Astrocyte (in vitro differentiated cells and primary cell): ENCODE data around the gene CIB4. TPM values are rescaled to one million over a fixed set of nuclear protein-coding genes. Genes with fewer than 3 reads are reported as not detected.

Source experiments
- DNase-seq: peaks from one replicate; pipeline ENCODE4 v3.0.0-alpha.2; 2010; ENCODE audit warnings: low read depth
- FAIRE-seq: peaks from 2 replicates; lab custom pipeline; 2011; peaks lifted over from hg19 to GRCh38; lab: Jason Lieb, UNC
- H2AFZ ChIP-seq: 2 replicates; pipeline ENCODE4 v1.6.0; 2012; ENCODE audit warnings: low read depth, low read length, inconsistent platforms
- H3K27ac ChIP-seq: 2 replicates; pipeline ENCODE4 v1.5.1; 2011; ENCODE audit warnings: low read depth, low read length, inconsistent platforms
- H3K27me3 ChIP-seq: 2 replicates; pipeline ENCODE4 v1.6.0; 2011; ENCODE audit warnings: low read length, inconsistent platforms; ENCODE audit not compliant: insufficient read depth
- H3K36me3 ChIP-seq: 2 replicates; pipeline ENCODE4 v1.5.1; 2011; ENCODE audit warnings: low read length, inconsistent platforms; ENCODE audit not compliant: insufficient read depth
- H3K4me1 ChIP-seq: 2 replicates; pipeline ENCODE4 v1.5.1; 2011; ENCODE audit warnings: low read length, inconsistent platforms; ENCODE audit not compliant: insufficient read depth
- H3K4me2 ChIP-seq: 2 replicates; pipeline ENCODE4 v1.6.0; 2012; ENCODE audit warnings: low read length, inconsistent platforms
- H3K4me3 ChIP-seq: 2 replicates; pipeline ENCODE4 v1.5.1; 2011; ENCODE audit warnings: low read depth, mild to moderate bottlenecking, low read length, inconsistent platforms; ENCODE audit not compliant: insufficient read depth
- H3K79me2 ChIP-seq: 2 replicates; pipeline ENCODE4 v1.6.0; 2012; ENCODE audit warnings: mild to moderate bottlenecking, low read length, inconsistent platforms; ENCODE audit not compliant: insufficient read depth
- H3K9ac ChIP-seq: 2 replicates; pipeline ENCODE4 v1.6.0; 2012; ENCODE audit warnings: mild to moderate bottlenecking, low read length, inconsistent platforms
- H3K9me3 ChIP-seq: 2 replicates; pipeline ENCODE4 v1.5.1; 2012; ENCODE audit warnings: low read depth, mild to moderate bottlenecking, low read length, inconsistent platforms; ENCODE audit not compliant: insufficient read depth
- H4K20me1 ChIP-seq: 2 replicates; pipeline ENCODE4 v1.6.0; 2012; ENCODE audit warnings: low read length, inconsistent platforms; ENCODE audit not compliant: insufficient read depth
- H3K27ac Mint-ChIP-seq: one replicate; pipeline ENCODE4 v1.8.0; 2021; ENCODE audit warnings: mild to moderate bottlenecking, mixed read lengths; ENCODE audit not compliant: unreplicated experiment
- H3K27me3 Mint-ChIP-seq: one replicate; pipeline ENCODE4 v1.8.0; 2021; ENCODE audit warnings: low read depth, mixed read lengths; ENCODE audit not compliant: unreplicated experiment
- H3K36me3 Mint-ChIP-seq: one replicate; pipeline ENCODE4 v1.8.0; 2021; ENCODE audit warnings: low read depth, mixed read lengths; ENCODE audit not compliant: unreplicated experiment
- H3K4me1 Mint-ChIP-seq: one replicate; pipeline ENCODE4 v1.8.0; 2021; ENCODE audit warnings: low read depth, mixed read lengths; ENCODE audit not compliant: unreplicated experiment
- H3K4me3 Mint-ChIP-seq: one replicate; pipeline ENCODE4 v1.8.0; 2021; ENCODE audit warnings: mild to moderate bottlenecking, moderate library complexity, mixed read lengths; ENCODE audit not compliant: unreplicated experiment
- H3K9me3 Mint-ChIP-seq: one replicate; pipeline ENCODE4 v1.8.0; 2021; ENCODE audit warnings: mild to moderate bottlenecking, mixed read lengths; ENCODE audit not compliant: unreplicated experiment
- EZH2 ChIP-seq: IDR thresholded peaks from 2 replicates; pipeline ENCODE4 v1.6.1; 2012; ENCODE audit warnings: mild to moderate bottlenecking, low read length, inconsistent platforms; ENCODE audit not compliant: insufficient read depth
- total RNA-seq: library from RNA; stranded (reverse); gene quantifications from 2 replicates; pipeline ENCODE4 v1.2.1, GENCODE V29; 2021
- TF ChIP-seq, protein P1 (sequence below): IDR thresholded peaks from 2 replicates; pipeline ENCODE4 v1.5.1; 2011; ENCODE audit warnings: low read depth, mild to moderate bottlenecking, inconsistent platforms, low read length, moderate library complexity; ENCODE audit not compliant: insufficient read depth

The CIB4 gene
- total RNA-seq, 1 donor from 2014 or later, result not detected

GRCh38 chr2:26579025-26579722, 62.0 kb downstream of the CIB4 start:
- H3K36me3 Mint-ChIP-seq, result no peaks in the 10 kb centered on the region
- Histone ChIP-seq H3K4me3 (no peak overlapping the region), H3K36me3 (no peaks in the 10 kb centered on the region), H3K27me3 (peaks cover 38% of the 10 kb centered on the region), H3K4me1 (no peaks in the 10 kb centered on the region), H3K9me3 (no peaks in the 10 kb centered on the region), H4K20me1 (no peaks in the 10 kb centered on the region), H2AFZ (no peak overlapping the region), H3K79me2 (no peaks in the 10 kb centered on the region), H3K9ac (no peak overlapping the region), H3K4me2 (no peak overlapping the region), H3K27ac (no peak overlapping the region)
- H3K4me3 Mint-ChIP-seq, result no peak overlapping the region
- H3K4me1 Mint-ChIP-seq, result no peaks in the 10 kb centered on the region
- FAIRE-seq (no peak), DNase-seq (no peak)
- peaks cover 5% of the 10 kb centered on the region for H3K9me3 Mint-ChIP-seq
- peaks cover 78% of the 10 kb centered on the region for H3K27me3 Mint-ChIP-seq
- no peak for TF ChIP-seq EZH2
- TF ChIP-seq, protein P1, sequence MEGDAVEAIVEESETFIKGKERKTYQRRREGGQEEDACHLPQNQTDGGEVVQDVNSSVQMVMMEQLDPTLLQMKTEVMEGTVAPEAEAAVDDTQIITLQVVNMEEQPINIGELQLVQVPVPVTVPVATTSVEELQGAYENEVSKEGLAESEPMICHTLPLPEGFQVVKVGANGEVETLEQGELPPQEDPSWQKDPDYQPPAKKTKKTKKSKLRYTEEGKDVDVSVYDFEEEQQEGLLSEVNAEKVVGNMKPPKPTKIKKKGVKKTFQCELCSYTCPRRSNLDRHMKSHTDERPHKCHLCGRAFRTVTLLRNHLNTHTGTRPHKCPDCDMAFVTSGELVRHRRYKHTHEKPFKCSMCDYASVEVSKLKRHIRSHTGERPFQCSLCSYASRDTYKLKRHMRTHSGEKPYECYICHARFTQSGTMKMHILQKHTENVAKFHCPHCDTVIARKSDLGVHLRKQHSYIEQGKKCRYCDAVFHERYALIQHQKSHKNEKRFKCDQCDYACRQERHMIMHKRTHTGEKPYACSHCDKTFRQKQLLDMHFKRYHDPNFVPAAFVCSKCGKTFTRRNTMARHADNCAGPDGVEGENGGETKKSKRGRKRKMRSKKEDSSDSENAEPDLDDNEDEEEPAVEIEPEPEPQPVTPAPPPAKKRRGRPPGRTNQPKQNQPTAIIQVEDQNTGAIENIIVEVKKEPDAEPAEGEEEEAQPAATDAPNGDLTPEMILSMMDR, result no peak
- no peak overlapping the region for H3K27ac Mint-ChIP-seq

DNA sequence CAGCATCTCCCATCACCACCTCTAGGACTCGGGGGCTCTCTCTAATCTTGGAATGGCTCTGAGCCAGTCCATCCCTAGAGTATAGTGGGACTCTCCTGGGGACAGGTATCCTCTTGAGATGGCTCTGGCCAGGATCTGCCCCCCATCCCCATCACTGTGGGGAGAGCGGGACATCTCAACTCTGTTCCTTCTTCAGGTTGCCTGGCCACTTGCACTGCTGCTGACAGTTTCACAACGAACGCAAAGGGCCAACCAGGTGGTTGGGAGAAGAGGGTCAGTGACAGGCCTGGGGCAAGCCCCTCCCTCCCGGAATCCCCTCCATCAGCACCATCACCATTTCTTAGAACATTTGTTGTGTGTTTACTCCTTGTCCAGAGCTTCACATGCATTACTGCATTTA, 62.6 kb downstream of the CIB4 start:
- Histone ChIP-seq H3K4me1 (no peaks in the 10 kb centered on the region), H2AFZ (no peak overlapping the region), H3K4me3 (no peak overlapping the region), H3K27me3 (peaks cover 38% of the 10 kb centered on the region), H3K4me2 (no peak overlapping the region), H3K36me3 (no peaks in the 10 kb centered on the region), H3K79me2 (no peaks in the 10 kb centered on the region), H3K27ac (no peak overlapping the region), H4K20me1 (no peaks in the 10 kb centered on the region), H3K9ac (no peak overlapping the region), H3K9me3 (no peaks in the 10 kb centered on the region)
- FAIRE-seq, result no peak
- TF ChIP-seq EZH2, result no peak
- TF ChIP-seq, protein P1, result no peak
- no peak overlapping the region for H3K27ac Mint-ChIP-seq
- H3K9me3 Mint-ChIP-seq, result peaks cover 6% of the 10 kb centered on the region
- no peak overlapping the region for H3K4me3 Mint-ChIP-seq
- no peaks in the 10 kb centered on the region for H3K4me1 Mint-ChIP-seq
- no peaks in the 10 kb centered on the region for H3K36me3 Mint-ChIP-seq
- peaks cover 80% of the 10 kb centered on the region for H3K27me3 Mint-ChIP-seq
- DNase-seq, result no peak

DNA sequence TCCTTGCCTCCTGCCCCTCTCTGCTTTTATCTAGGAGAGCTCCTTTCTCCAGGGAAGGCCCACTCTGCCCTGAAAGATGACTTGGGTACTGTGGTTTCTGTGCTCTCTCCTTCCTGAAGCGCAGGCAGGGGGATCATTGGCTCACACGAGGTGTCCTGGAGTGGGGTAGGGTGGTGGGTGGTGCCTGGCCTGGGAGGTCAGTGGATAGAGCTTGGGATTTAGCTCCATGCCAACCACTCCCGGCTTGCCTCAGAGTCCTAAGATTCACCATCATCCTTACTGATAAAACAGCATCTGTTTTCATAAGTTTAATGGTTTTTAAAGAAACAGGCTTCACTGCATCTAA, 63.1 kb downstream of the CIB4 start:
- Histone ChIP-seq H3K4me2 (no peak overlapping the region), H3K27ac (no peak overlapping the region), H3K36me3 (no peaks in the 10 kb centered on the region), H3K9ac (no peak overlapping the region), H4K20me1 (no peaks in the 10 kb centered on the region), H2AFZ (no peak overlapping the region), H3K9me3 (no peaks in the 10 kb centered on the region), H3K79me2 (no peaks in the 10 kb centered on the region), H3K27me3 (peaks cover 40% of the 10 kb centered on the region), H3K4me1 (no peaks in the 10 kb centered on the region), H3K4me3 (no peak overlapping the region)
- Mint-ChIP-seq H3K36me3 (no peaks in the 10 kb centered on the region), H3K27me3 (peaks cover 82% of the 10 kb centered on the region), H3K4me1 (no peaks in the 10 kb centered on the region), H3K27ac (no peak overlapping the region), H3K9me3 (peaks cover 6% of the 10 kb centered on the region), H3K4me3 (no peak overlapping the region)
- FAIRE-seq (no peak), DNase-seq (no peak)
- TF ChIP-seq, protein P1, result no peak
- TF ChIP-seq EZH2, result no peak
